HEK293 (cell line): ENCODE data around the gene PLD5.
"Not testable (repeated sequence)": the region's sequence is repeated elsewhere in the genome, so short reads cannot be mapped to it uniquely, and the experiment has no call there.

Experiments used
- CTCF ChIP-seq: fragments of 450-650 bp; formaldehyde crosslinking; IDR thresholded peaks from 2 replicates; pipeline ENCODE4 v1.5.1; 2016; ENCODE audit warnings: missing biosample characterization, missing genetic modification characterization
- TF ChIP-seq, protein P1 (sequence below): fragments of 450-650 bp; formaldehyde crosslinking; IDR thresholded peaks from 2 replicates; pipeline ENCODE4 v1.5.1; 2016; ENCODE audit warnings: missing biosample characterization, missing genetic modification characterization

- not testable (repeated sequence) for TF ChIP-seq CTCF (tag by site-specific recombination)
- TF ChIP-seq, protein P1, sequence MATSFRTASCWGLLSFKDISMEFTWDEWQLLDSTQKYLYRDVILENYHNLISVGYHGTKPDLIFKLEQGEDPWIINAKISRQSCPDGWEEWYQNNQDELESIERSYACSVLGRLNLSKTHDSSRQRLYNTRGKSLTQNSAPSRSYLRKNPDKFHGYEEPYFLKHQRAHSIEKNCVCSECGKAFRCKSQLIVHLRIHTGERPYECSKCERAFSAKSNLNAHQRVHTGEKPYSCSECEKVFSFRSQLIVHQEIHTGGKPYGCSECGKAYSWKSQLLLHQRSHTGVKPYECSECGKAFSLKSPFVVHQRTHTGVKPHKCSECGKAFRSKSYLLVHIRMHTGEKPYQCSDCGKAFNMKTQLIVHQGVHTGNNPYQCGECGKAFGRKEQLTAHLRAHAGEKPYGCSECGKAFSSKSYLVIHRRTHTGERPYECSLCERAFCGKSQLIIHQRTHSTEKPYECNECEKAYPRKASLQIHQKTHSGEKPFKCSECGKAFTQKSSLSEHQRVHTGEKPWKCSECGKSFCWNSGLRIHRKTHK: not testable (repeated sequence)
Observed at GRCh38 chr1:242224878-242225766, 299.4 kb downstream of the PLD5 start.
